Upper lobe of right lung (tissue), 1 donor: ENCODE results near the gene SLC25A4. TPM values are rescaled to one million over a fixed set of nuclear protein-coding genes. Genes with fewer than 3 reads are reported as not detected.

Experiments
- ATAC-seq: fragments of 200-7000 bp; cut with Tn5 transposase; one replicate; pipeline ENCODE4 v1.9.1; 2020; ENCODE audit warnings: mild to moderate bottlenecking, moderate library complexity
- DNase-seq: peaks from one replicate; pipeline ENCODE4 v3.0.0-alpha.2; 2020
- H3K27ac ChIP-seq: fragments of 200-600 bp; one replicate; pipeline ENCODE4 v1.8.0; 2022
- H3K27me3 ChIP-seq: fragments of 200-600 bp; one replicate; pipeline ENCODE4 v1.8.0; 2022; ENCODE audit warnings: mild to moderate bottlenecking
- H3K36me3 ChIP-seq: fragments of 200-600 bp; one replicate; pipeline ENCODE4 v1.8.0; 2022
- H3K4me1 ChIP-seq: fragments of 200-600 bp; one replicate; pipeline ENCODE4 v1.8.0; 2022
- H3K4me3 ChIP-seq: fragments of 200-600 bp; one replicate; pipeline ENCODE4 v1.8.0; 2022; ENCODE audit warnings: mild to moderate bottlenecking
- H3K9me3 ChIP-seq: fragments of 200-600 bp; one replicate; pipeline ENCODE4 v1.8.0; 2022
- CTCF ChIP-seq: fragments of 200-600 bp; IDR thresholded peaks from one replicate; pipeline ENCODE4 v1.8.0; 2022; ENCODE audit warnings: antibody characterized with exemption
- intact Hi-C: fragments of 100-400 bp; cut with DNase I; formaldehyde crosslinking; loops from one replicate; pipeline ENCODE4 v1.11.0; 2022
- total RNA-seq: library from RNA; stranded (reverse); fragmentation: NEBNext Ultra II Directional; extraction: Animal tissue kit (Norgen Biotek cat#: 25700); gene quantifications from one replicate; pipeline ENCODE4 v1.2.1, GENCODE V29; 2021
- donor health status: DM: no; HTN: yes; CAD: no; lungs with severe emphysema.

Gene SLC25A4
- total RNA-seq, 1 donor from 2014 or later, result 40.3 TPM

GRCh38 chr4:185144601-185145240, 1.7 kb downstream of the SLC25A4 start:
- TF ChIP-seq CTCF, result no peak
- H3K4me1 ChIP-seq, result peaks cover 9% of the 10 kb centered on the region
- ATAC-seq (no peak), DNase-seq (no peak)
- H3K36me3 ChIP-seq, result no peaks in the 10 kb centered on the region
- peak overlapping the region; percentile 75 for H3K4me3 ChIP-seq
- H3K27me3 ChIP-seq, result no peaks in the 10 kb centered on the region
- intact Hi-C loops, result no loop called here
- no peak overlapping the region for H3K27ac ChIP-seq
- H3K9me3 ChIP-seq, result no peaks in the 10 kb centered on the region

GRCh38 chr4:185145572-185145971, 2.5 kb downstream of the SLC25A4 start:
- no peak for DNase-seq
- Histone ChIP-seq H3K27me3 (no peaks in the 10 kb centered on the region), H3K36me3 (peaks cover 2% of the 10 kb centered on the region), H3K4me3 (no peak overlapping the region), H3K4me1 (peaks cover 9% of the 10 kb centered on the region), H3K27ac (no peak overlapping the region), H3K9me3 (no peaks in the 10 kb centered on the region)
- intact Hi-C loops, result no loop called here
- TF ChIP-seq CTCF, result no peak
- ATAC-seq, result no peak

GRCh38 chr4:185149392-185149791, 6.3 kb downstream of the SLC25A4 start:
- no peak for ATAC-seq
- intact Hi-C loops, result no loop called here
- Histone ChIP-seq H3K27ac (no peak overlapping the region), H3K36me3 (peaks cover 13% of the 10 kb centered on the region), H3K4me1 (no peaks in the 10 kb centered on the region), H3K4me3 (no peak overlapping the region), H3K27me3 (no peaks in the 10 kb centered on the region), H3K9me3 (no peaks in the 10 kb centered on the region)
- DNase-seq, result no peak
- TF ChIP-seq CTCF, result no peak

GRCh38 chr4:185151296-185151695, 8.2 kb downstream of the SLC25A4 start:
- DNase-seq, result no peak
- no peak for TF ChIP-seq CTCF
- no peaks in the 10 kb centered on the region for H3K27me3 ChIP-seq
- ATAC-seq, result no peak
- no peaks in the 10 kb centered on the region for H3K4me1 ChIP-seq
- H3K4me3 ChIP-seq, result no peak overlapping the region
- H3K27ac ChIP-seq, result no peak overlapping the region
- H3K36me3 ChIP-seq, result peaks cover 15% of the 10 kb centered on the region
- intact Hi-C loops, result no loop called here
- H3K9me3 ChIP-seq, result no peaks in the 10 kb centered on the region

- Histone ChIP-seq H3K4me3 (no peak overlapping the region), H3K9me3 (no peaks in the 10 kb centered on the region), H3K27ac (no peak overlapping the region), H3K4me1 (peaks cover 5% of the 10 kb centered on the region), H3K27me3 (no peaks in the 10 kb centered on the region), H3K36me3 (peaks cover 40% of the 10 kb centered on the region)
- intact Hi-C loops, result no loop called here
- no peak for TF ChIP-seq CTCF
- peak; percentile 41 for ATAC-seq
- no peak for DNase-seq
Measured at GRCh38 chr4:185165605-185166063, 22.6 kb downstream of the SLC25A4 start.

- no peak for TF ChIP-seq CTCF
- intact Hi-C loops, result no loop called here
Measured at GRCh38 chr4:185167234-185167633, 24.2 kb downstream of the SLC25A4 start.

More at GRCh38 chr4:185167234-185167633, 24.2 kb downstream of the SLC25A4 start:
- Histone ChIP-seq H3K9me3 (no peaks in the 10 kb centered on the region), H3K27ac (no peak overlapping the region), H3K36me3 (peaks cover 26% of the 10 kb centered on the region), H3K4me1 (peaks cover 5% of the 10 kb centered on the region), H3K27me3 (no peaks in the 10 kb centered on the region), H3K4me3 (no peak overlapping the region)
- ATAC-seq (no peak), DNase-seq (no peak)
